Measurements from ENCODE around the gene GGT1.

- TF ChIP-seq CTCF (IDR thresholded peaks at IDR 0.05) (no peak), POLR2A (IDR thresholded peaks at IDR 0.05) (no peak)
Observed at GRCh38 chr22:24593836-24594568, 9.0 kb upstream of the GGT1 start.
